ENCODE data around the gene CYP27C1.

Gene CYP27C1

GRCh38 chr2:127235082-127235702 lies 15.1 kb upstream of the CYP27C1 start:
- Histone ChIP-seq H3K9me3 (ENCODE audit: control insufficient read depth, insufficient read depth, low read length) (no peaks in the 10 kb centered on the region; the same call in 1 of the 2 replicates), H3K36me3 (ENCODE audit: control insufficient read depth, low read length) (no peaks in the 10 kb centered on the region), H3F3A (ENCODE audit: control insufficient read depth, insufficient read depth) (no peaks in the 10 kb centered on the region), H3K27ac (ENCODE audit: low read depth, low read length) (no peak overlapping the region), H3K4me3 (ENCODE audit: low read length) (no peak overlapping the region), H3K27me3 (ENCODE audit: control insufficient read depth, low read length) (no peaks in the 10 kb centered on the region), H3K4me2 (ENCODE audit: low read length) (no peak overlapping the region), H4K20me1 (ENCODE audit: control insufficient read depth, insufficient read depth, low read depth, low read length) (no peaks in the 10 kb centered on the region), H3K4me1 (ENCODE audit: control insufficient read depth, low read length) (no peaks in the 10 kb centered on the region), H3K79me2 (ENCODE audit: control insufficient read depth, low read length) (no peaks in the 10 kb centered on the region), H3K9me2 (replicated peaks; ENCODE audit: control insufficient read depth, low read length) (no peaks in the 10 kb centered on the region)
- no peak for TF ChIP-seq CTCF (IDR thresholded peaks at IDR 0.05; ENCODE audit: low read depth, low read length, poor library complexity, severe bottlenecking)
- no peak for TF ChIP-seq EZH2phosphoT487 (IDR thresholded peaks at IDR 0.05; ENCODE audit: borderline replicate concordance, low read length)

- Histone ChIP-seq H3K9me3 (ENCODE audit: control insufficient read depth, insufficient read depth, low read length) (no peaks in the 10 kb centered on the region; the same call in 1 of the 2 replicates), H3K36me3 (ENCODE audit: control insufficient read depth, low read length) (no peaks in the 10 kb centered on the region), H3F3A (ENCODE audit: control insufficient read depth, insufficient read depth) (no peaks in the 10 kb centered on the region), H3K4me1 (ENCODE audit: control insufficient read depth, low read length) (no peaks in the 10 kb centered on the region), H4K20me1 (ENCODE audit: control insufficient read depth, insufficient read depth, low read depth, low read length) (no peaks in the 10 kb centered on the region), H3K4me3 (ENCODE audit: low read length) (no peak overlapping the region), H3K27me3 (ENCODE audit: control insufficient read depth, low read length) (no peaks in the 10 kb centered on the region), H3K27ac (ENCODE audit: low read depth, low read length) (no peak overlapping the region), H3K9me2 (replicated peaks; ENCODE audit: control insufficient read depth, low read length) (no peaks in the 10 kb centered on the region), H3K79me2 (ENCODE audit: control insufficient read depth, low read length) (no peaks in the 10 kb centered on the region), H3K4me2 (ENCODE audit: low read length) (no peak overlapping the region)
- TF ChIP-seq CTCF (IDR thresholded peaks at IDR 0.05; ENCODE audit: low read depth, low read length, poor library complexity, severe bottlenecking): no peak
- TF ChIP-seq EZH2phosphoT487 (IDR thresholded peaks at IDR 0.05; ENCODE audit: borderline replicate concordance, low read length): no peak
Measured at GRCh38 chr2:127233710-127234109, 13.6 kb upstream of the CYP27C1 start.

GRCh38 chr2:127231130-127231865 lies 11.2 kb upstream of the CYP27C1 start:
- Histone ChIP-seq H3K27ac (ENCODE audit: low read depth, low read length) (no peak overlapping the region), H3K36me3 (ENCODE audit: control insufficient read depth, low read length) (no peaks in the 10 kb centered on the region), H3K27me3 (ENCODE audit: control insufficient read depth, low read length) (peaks cover 6% of the 10 kb centered on the region; the same call in 1 of the 2 replicates), H3F3A (ENCODE audit: control insufficient read depth, insufficient read depth) (no peaks in the 10 kb centered on the region), H3K9me3 (ENCODE audit: control insufficient read depth, insufficient read depth, low read length) (no peaks in the 10 kb centered on the region), H3K4me1 (ENCODE audit: control insufficient read depth, low read length) (no peaks in the 10 kb centered on the region), H3K79me2 (ENCODE audit: control insufficient read depth, low read length) (no peaks in the 10 kb centered on the region), H3K4me3 (ENCODE audit: low read length) (no peak overlapping the region), H3K4me2 (ENCODE audit: low read length) (no peak overlapping the region), H3K9me2 (replicated peaks; ENCODE audit: control insufficient read depth, low read length) (no peaks in the 10 kb centered on the region), H4K20me1 (ENCODE audit: control insufficient read depth, insufficient read depth, low read depth, low read length) (no peaks in the 10 kb centered on the region)
- no peak for TF ChIP-seq EZH2phosphoT487 (IDR thresholded peaks at IDR 0.05; ENCODE audit: borderline replicate concordance, low read length)
- TF ChIP-seq CTCF (IDR thresholded peaks at IDR 0.05; ENCODE audit: low read depth, low read length, poor library complexity, severe bottlenecking): no peak
